ENCODE results near the gene FBXL17.
A peak's percentile ranks its signal among the peaks of the same experiment; 100 is the strongest.

Gene FBXL17

DNA sequence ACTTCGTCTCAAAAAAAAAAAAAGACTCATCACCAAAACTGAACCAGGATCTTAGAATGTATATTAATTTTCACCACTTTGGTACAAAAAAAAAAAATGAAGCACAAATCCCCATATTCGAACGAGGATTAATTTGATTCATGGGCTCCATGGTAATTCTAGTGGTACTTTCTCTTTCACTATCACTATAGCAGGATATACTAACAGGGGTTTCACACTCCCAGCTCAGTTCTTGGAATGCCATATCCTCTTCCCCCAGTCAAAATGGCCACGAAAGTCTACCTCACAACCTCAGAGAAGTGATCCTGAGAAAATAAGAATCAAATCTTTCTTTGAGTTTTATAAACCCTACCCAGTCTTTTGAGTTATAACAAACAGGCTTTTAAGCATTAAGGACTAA is 235.7 kb downstream of the FBXL17 start:
- H3K4me3 ChIP-seq (ENCODE audit: low read length): no peak overlapping the region
- H3K4me1 ChIP-seq (ENCODE audit: control insufficient read depth, insufficient read depth, low read length): peaks cover 9% of the 10 kb centered on the region
- no peak for DNase-seq (ENCODE audit: low read depth)
- H3K9ac ChIP-seq (ENCODE audit: low read length): no peak overlapping the region
- H3K9me3 ChIP-seq (ENCODE audit: control insufficient read depth, low read length): no peaks in the 10 kb centered on the region
- H3K36me3 ChIP-seq (ENCODE audit: control insufficient read depth, insufficient read depth, low read length, severe bottlenecking): no peaks in the 10 kb centered on the region
- H3K27me3 ChIP-seq (replicated peaks; ENCODE audit: control insufficient read depth, insufficient read depth, low read length): no peaks in the 10 kb centered on the region

DNA sequence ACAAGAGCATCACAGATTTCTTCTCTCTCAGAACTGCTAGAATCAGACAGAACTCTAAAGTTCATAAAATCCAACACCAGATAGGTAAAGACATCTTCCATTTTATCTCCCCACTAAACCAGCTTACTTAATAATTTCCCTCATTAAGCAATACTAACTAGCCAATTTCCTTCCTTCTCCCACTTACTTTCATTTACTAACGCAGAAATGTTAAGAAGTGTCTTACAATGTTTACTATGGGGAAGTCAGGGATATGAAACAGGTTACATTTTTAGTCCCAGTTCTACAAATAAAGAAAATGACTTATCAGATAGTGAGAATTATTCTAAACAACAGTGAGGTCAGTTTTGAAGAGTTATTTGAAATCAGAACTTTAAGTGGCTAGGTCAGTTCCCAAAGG is 236.5 kb downstream of the FBXL17 start:
- H3K27me3 ChIP-seq (replicated peaks; ENCODE audit: control insufficient read depth, insufficient read depth, low read length): no peaks in the 10 kb centered on the region
- no peaks in the 10 kb centered on the region for H3K36me3 ChIP-seq (ENCODE audit: control insufficient read depth, insufficient read depth, low read length, severe bottlenecking)
- H3K4me1 ChIP-seq (ENCODE audit: control insufficient read depth, insufficient read depth, low read length): peaks cover 9% of the 10 kb centered on the region
- no peak overlapping the region for H3K9ac ChIP-seq (ENCODE audit: low read length)
- DNase-seq (ENCODE audit: low read depth): no peak
- H3K9me3 ChIP-seq (ENCODE audit: control insufficient read depth, low read length): no peaks in the 10 kb centered on the region
- H3K4me3 ChIP-seq (ENCODE audit: low read length): no peak overlapping the region

DNA sequence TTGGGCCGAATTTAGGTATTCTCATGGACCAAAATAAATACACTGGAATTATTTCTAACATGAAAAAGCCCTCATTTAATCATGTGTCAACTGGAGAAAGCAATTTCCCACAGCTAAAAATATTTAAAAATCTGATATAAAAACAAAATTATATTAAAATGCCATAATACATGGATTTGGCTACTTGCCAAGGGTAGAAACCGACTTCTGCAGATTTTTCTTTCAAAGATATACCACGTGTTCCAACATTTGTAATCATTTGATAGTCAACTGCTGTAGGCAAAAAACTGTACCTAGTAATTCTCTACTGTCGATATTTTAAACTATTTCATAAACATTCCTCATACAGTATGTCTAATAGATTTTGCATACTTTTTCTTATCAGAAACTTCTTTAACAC is 237.6 kb downstream of the FBXL17 start:
- Histone ChIP-seq H3K4me1 (ENCODE audit: control insufficient read depth, insufficient read depth, low read length) (peaks cover 9% of the 10 kb centered on the region), H3K4me3 (ENCODE audit: low read length) (no peak overlapping the region), H3K9me3 (ENCODE audit: control insufficient read depth, low read length) (no peaks in the 10 kb centered on the region), H3K9ac (ENCODE audit: low read length) (no peak overlapping the region), H3K36me3 (ENCODE audit: control insufficient read depth, insufficient read depth, low read length, severe bottlenecking) (no peaks in the 10 kb centered on the region), H3K27me3 (replicated peaks; ENCODE audit: control insufficient read depth, insufficient read depth, low read length) (no peaks in the 10 kb centered on the region)
- DNase-seq (ENCODE audit: low read depth): peak; percentile 7

DNA sequence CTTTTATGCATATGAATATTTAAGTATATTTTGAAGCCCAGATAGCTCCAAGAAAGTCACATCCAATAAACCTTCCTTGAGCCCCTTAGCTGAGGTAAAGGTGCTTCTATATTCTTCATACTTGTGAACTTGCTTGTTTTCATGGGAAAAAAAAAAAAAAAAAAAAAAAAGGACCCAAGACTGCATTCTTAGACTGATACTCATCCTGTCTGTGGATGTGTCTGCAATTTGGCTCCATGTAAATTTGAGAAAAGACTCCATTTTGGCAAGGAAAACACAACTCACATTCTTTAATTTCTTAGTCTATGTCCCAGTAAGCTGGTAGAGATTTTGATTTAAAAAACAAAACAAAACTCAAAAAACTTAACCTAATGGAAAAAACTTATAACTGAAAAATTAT is 238.3 kb downstream of the FBXL17 start:
- peak; percentile 33 for DNase-seq (ENCODE audit: low read depth)
- H3K4me1 ChIP-seq (ENCODE audit: control insufficient read depth, insufficient read depth, low read length): peaks cover 6% of the 10 kb centered on the region
- no peaks in the 10 kb centered on the region for H3K9me3 ChIP-seq (ENCODE audit: control insufficient read depth, low read length)
- no peak overlapping the region for H3K9ac ChIP-seq (ENCODE audit: low read length)
- peak overlapping the region; percentile 30 for H3K4me3 ChIP-seq (ENCODE audit: low read length)
- no peaks in the 10 kb centered on the region for H3K27me3 ChIP-seq (replicated peaks; ENCODE audit: control insufficient read depth, insufficient read depth, low read length)
- no peaks in the 10 kb centered on the region for H3K36me3 ChIP-seq (ENCODE audit: control insufficient read depth, insufficient read depth, low read length, severe bottlenecking)

DNA sequence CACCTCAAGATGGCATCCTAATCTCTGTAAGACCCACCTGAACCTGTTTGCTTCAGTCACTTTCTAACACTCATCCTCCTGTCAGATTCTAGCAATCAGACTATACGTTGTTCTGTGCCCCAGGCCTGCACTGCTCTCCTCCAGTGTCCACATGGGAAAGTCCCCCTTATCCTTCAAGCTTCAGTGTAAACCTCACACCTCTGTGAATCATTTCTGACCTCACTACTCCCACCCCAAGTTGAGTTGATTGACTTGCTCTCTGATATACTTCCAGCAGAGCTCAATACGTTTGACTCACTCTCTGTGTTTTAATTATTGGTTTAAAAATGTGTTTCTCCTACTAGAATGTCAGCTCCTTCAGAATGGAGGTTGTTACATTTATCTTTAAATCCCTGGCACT is 240.2 kb downstream of the FBXL17 start:
- H3K4me3 ChIP-seq (ENCODE audit: low read length): no peak overlapping the region
- peaks cover 6% of the 10 kb centered on the region for H3K4me1 ChIP-seq (ENCODE audit: control insufficient read depth, insufficient read depth, low read length)
- no peaks in the 10 kb centered on the region for H3K27me3 ChIP-seq (replicated peaks; ENCODE audit: control insufficient read depth, insufficient read depth, low read length)
- DNase-seq (ENCODE audit: low read depth): no peak
- H3K36me3 ChIP-seq (ENCODE audit: control insufficient read depth, insufficient read depth, low read length, severe bottlenecking): no peaks in the 10 kb centered on the region
- H3K9ac ChIP-seq (ENCODE audit: low read length): no peak overlapping the region
- H3K9me3 ChIP-seq (ENCODE audit: control insufficient read depth, low read length): no peaks in the 10 kb centered on the region

DNA sequence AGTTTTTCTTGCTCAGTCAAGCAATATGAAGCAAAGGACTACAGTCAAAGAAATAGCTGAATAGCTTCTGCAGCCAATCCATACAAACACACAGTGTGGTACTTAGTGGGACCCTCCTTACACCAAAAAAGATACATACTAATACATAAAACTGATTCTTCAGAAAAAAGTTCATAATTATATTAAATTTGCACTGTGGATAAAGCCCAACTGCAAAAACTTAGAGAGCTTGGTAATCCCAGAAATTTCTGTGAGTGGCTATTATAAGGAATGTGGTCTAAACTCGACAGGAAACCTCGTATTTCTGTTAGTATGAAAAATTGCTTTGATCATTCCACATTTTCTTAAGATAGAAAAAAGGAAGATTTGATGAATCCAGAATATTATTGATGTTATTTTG is 245.4 kb downstream of the FBXL17 start:
- Histone ChIP-seq H3K36me3 (ENCODE audit: control insufficient read depth, insufficient read depth, low read length, severe bottlenecking) (no peaks in the 10 kb centered on the region), H3K9ac (ENCODE audit: low read length) (no peak overlapping the region), H3K4me3 (ENCODE audit: low read length) (no peak overlapping the region), H3K4me1 (ENCODE audit: control insufficient read depth, insufficient read depth, low read length) (no peaks in the 10 kb centered on the region), H3K27me3 (replicated peaks; ENCODE audit: control insufficient read depth, insufficient read depth, low read length) (no peaks in the 10 kb centered on the region), H3K9me3 (ENCODE audit: control insufficient read depth, low read length) (no peaks in the 10 kb centered on the region)
- DNase-seq (ENCODE audit: low read depth): no peak

DNA sequence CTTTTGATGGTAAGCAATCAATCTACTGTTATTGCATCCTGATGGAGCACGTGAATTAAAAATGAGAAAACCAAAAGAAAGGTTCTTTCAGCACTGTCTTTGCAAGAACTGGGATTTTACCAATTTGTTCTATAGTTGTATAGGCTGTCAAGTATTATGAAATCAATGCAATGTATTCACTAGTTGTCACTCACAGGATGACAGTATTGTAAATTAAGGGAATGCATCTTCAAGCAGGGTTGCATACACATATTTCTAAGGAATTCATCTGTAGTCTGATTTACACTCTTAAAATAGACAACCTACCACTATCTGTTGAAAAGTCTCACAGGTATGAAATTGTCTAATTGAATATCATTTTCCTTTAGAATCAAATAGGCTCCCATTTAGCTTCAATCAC is 252.8 kb downstream of the FBXL17 start:
- H3K4me3 ChIP-seq (ENCODE audit: low read length): no peak overlapping the region
- H3K27me3 ChIP-seq (replicated peaks; ENCODE audit: control insufficient read depth, insufficient read depth, low read length): no peaks in the 10 kb centered on the region
- no peaks in the 10 kb centered on the region for H3K9me3 ChIP-seq (ENCODE audit: control insufficient read depth, low read length)
- no peaks in the 10 kb centered on the region for H3K4me1 ChIP-seq (ENCODE audit: control insufficient read depth, insufficient read depth, low read length)
- DNase-seq (ENCODE audit: low read depth): no peak
- no peaks in the 10 kb centered on the region for H3K36me3 ChIP-seq (ENCODE audit: control insufficient read depth, insufficient read depth, low read length, severe bottlenecking)
- no peak overlapping the region for H3K9ac ChIP-seq (ENCODE audit: low read length)

DNA sequence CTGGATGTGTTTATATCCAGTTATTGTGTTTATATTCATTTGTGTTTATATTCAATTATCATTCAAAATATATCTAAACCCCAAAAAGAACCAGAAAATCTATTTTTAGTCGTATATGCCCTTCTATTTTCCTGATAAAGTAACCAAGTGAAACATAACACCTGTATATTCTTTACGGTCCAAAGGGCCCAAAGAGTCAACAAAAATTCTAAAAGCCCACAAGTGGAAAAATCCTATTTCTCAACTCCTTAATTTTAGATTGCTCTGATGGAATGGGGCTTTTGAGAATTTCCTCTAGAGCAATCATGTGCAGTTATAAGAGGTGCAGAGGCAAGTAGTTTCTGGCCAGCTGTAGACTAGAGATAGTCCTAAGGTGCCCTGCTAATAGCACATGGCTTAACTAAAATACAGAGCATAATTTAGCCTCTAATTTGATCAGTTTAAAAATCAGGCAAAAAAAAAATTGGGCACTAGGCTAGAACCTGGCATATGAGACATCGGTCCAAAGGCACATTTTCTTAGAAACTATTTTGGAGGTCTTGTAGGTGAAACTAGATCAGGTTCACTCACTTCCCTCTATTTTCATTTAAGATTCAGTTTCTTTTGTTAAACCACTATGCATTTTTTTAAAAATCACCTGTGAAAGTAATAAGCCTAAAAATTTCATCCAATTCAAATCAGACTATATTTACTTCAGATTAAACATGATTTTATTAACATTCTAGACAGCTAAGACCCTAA is 256.0 kb downstream of the FBXL17 start:
- Histone ChIP-seq H3K4me3 (ENCODE audit: low read length) (no peak overlapping the region), H3K27me3 (replicated peaks; ENCODE audit: control insufficient read depth, insufficient read depth, low read length) (no peaks in the 10 kb centered on the region), H3K36me3 (ENCODE audit: control insufficient read depth, insufficient read depth, low read length, severe bottlenecking) (no peaks in the 10 kb centered on the region), H3K9me3 (ENCODE audit: control insufficient read depth, low read length) (no peaks in the 10 kb centered on the region), H3K4me1 (ENCODE audit: control insufficient read depth, insufficient read depth, low read length) (peaks cover 10% of the 10 kb centered on the region), H3K9ac (ENCODE audit: low read length) (no peak overlapping the region)
- DNase-seq (ENCODE audit: low read depth): no peak

DNA sequence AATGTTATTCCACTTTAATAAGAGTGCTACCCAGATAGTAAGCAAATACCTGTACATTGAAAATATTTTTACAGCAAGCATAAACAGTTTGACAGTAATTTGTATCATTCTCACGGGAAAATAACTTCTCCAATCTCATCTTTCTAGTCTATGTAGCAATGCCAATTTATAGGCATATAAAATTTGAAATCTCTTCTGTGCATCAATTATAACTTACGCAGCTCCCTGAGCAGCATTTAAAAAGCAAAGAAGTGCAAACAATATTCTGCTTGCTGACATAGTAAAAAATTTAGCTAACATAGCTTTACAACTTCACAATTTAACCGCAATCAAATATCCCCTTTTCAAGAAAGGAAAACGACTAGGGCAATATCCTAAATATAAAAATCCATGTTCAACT is 257.3 kb downstream of the FBXL17 start:
- no peak for DNase-seq (ENCODE audit: low read depth)
- Histone ChIP-seq H3K9ac (ENCODE audit: low read length) (no peak overlapping the region), H3K4me3 (ENCODE audit: low read length) (no peak overlapping the region), H3K9me3 (ENCODE audit: control insufficient read depth, low read length) (no peaks in the 10 kb centered on the region), H3K36me3 (ENCODE audit: control insufficient read depth, insufficient read depth, low read length, severe bottlenecking) (no peaks in the 10 kb centered on the region), H3K27me3 (replicated peaks; ENCODE audit: control insufficient read depth, insufficient read depth, low read length) (no peaks in the 10 kb centered on the region), H3K4me1 (ENCODE audit: control insufficient read depth, insufficient read depth, low read length) (peaks cover 10% of the 10 kb centered on the region)

DNA sequence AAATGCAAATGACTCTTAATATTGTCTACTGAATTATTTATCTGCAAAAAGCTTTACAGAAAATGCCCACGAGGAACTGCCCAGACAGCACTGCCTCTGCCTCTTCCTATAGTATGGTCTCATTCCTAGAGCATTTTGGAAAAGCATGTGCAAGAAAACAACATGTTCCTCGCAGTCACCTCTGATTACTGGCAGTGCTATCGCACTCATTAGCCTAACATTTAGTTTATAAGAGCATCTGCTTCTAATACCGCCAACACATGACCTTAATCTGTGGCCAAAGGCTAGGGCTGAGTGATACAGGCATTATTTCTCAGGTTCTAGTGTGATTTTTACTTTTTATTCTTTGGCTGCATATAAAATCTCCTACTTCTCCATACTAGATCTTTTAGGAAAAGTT is 259.2 kb downstream of the FBXL17 start:
- H3K4me3 ChIP-seq (ENCODE audit: low read length): no peak overlapping the region
- H3K36me3 ChIP-seq (ENCODE audit: control insufficient read depth, insufficient read depth, low read length, severe bottlenecking): no peaks in the 10 kb centered on the region
- H3K27me3 ChIP-seq (replicated peaks; ENCODE audit: control insufficient read depth, insufficient read depth, low read length): no peaks in the 10 kb centered on the region
- H3K4me1 ChIP-seq (ENCODE audit: control insufficient read depth, insufficient read depth, low read length): peaks cover 10% of the 10 kb centered on the region
- no peaks in the 10 kb centered on the region for H3K9me3 ChIP-seq (ENCODE audit: control insufficient read depth, low read length)
- no peak overlapping the region for H3K9ac ChIP-seq (ENCODE audit: low read length)
- no peak for DNase-seq (ENCODE audit: low read depth)

DNA sequence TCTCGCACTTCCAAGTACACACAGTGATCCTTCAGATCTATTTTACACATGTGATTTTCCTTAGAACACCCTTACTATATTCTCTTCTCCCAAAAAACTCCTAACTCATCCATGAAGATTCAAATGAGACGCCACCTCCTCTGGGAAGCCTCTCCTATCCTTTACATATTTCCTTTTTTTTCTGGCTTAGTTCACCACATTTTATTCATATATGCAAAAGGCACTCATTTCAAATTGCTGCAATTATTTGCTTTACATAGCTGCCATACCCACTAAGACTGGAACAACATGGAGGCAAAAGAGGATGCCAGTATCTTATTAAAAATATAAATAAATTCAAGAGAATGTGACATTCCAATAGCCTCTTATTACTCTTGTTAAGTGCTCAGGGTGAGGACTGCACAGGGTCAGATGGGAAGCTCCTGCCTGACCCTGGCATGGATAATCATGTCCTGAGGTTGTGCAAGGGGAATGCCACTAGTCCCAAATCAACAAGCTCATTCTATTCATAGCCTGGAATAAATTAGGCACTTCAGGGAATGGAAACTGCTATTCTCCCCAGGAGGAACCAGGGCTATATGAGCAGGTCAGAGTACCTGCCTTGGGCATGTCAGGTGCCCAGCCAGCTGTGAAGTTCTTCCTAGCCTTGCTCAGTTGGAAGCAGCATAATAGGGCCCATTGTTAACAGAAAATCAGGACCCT is 262.9 kb downstream of the FBXL17 start:
- Histone ChIP-seq H3K4me3 (ENCODE audit: low read length) (no peak overlapping the region), H3K4me1 (ENCODE audit: control insufficient read depth, insufficient read depth, low read length) (peaks cover 10% of the 10 kb centered on the region), H3K27me3 (replicated peaks; ENCODE audit: control insufficient read depth, insufficient read depth, low read length) (no peaks in the 10 kb centered on the region), H3K36me3 (ENCODE audit: control insufficient read depth, insufficient read depth, low read length, severe bottlenecking) (no peaks in the 10 kb centered on the region), H3K9me3 (ENCODE audit: control insufficient read depth, low read length) (no peaks in the 10 kb centered on the region), H3K9ac (ENCODE audit: low read length) (no peak overlapping the region)
- no peak for DNase-seq (ENCODE audit: low read depth)
